Immature natural killer cell (primary cell): Measurements from ENCODE around the gene AQP12A. TPM values are rescaled to one million over a fixed set of nuclear protein-coding genes. Genes with fewer than 3 reads are reported as not detected.

Source experiments
- DNase-seq, 3 donors: peaks; one replicate each; pipeline ENCODE4 v3.0.0; 2022; ENCODE audit warnings: mixed read lengths in 1 of 3
- H3K27ac Mint-ChIP-seq, 6 donors: one replicate each; pipeline ENCODE4 v1.8.0; 2020; ENCODE audit warnings: mixed read lengths in 6 of 6, mild to moderate bottlenecking in 5 of 6, inconsistent platforms in 4 of 6, moderate library complexity in 3 of 6
- H3K27me3 Mint-ChIP-seq, 3 donors: one replicate each; pipeline ENCODE4 v1.8.0; 2020 to 2021; ENCODE audit warnings: low read depth in 3 of 3, mild to moderate bottlenecking in 3 of 3, mixed read lengths in 3 of 3, moderate library complexity in 3 of 3, inconsistent platforms in 1 of 3
- H3K36me3 Mint-ChIP-seq, 3 donors: one replicate each; pipeline ENCODE4 v1.8.0; 2020; ENCODE audit warnings: mixed read lengths in 3 of 3, inconsistent platforms in 2 of 3, mild to moderate bottlenecking in 2 of 3
- H3K4me1 Mint-ChIP-seq, 2 donors: one replicate each; pipeline ENCODE4 v1.8.0; 2020; ENCODE audit warnings: inconsistent platforms in 2 of 2, mild to moderate bottlenecking in 2 of 2, mixed read lengths in 2 of 2, moderate library complexity in 1 of 2
- H3K4me3 Mint-ChIP-seq, 5 donors: one replicate each; pipeline ENCODE4 v1.8.0; 2020; ENCODE audit warnings: mild to moderate bottlenecking in 5 of 5, mixed read lengths in 5 of 5, inconsistent platforms in 3 of 5, moderate library complexity in 3 of 5
- H3K9me3 Mint-ChIP-seq, 6 donors: one replicate each; pipeline ENCODE4 v1.8.0; 2020; ENCODE audit warnings: mild to moderate bottlenecking in 6 of 6, mixed read lengths in 6 of 6, inconsistent platforms in 4 of 6, moderate library complexity in 3 of 6
- polyA plus RNA-seq, 3 donors: library from polyadenylated mRNA; unstranded; fragments of 300-500 nt; fragmentation: Illumina TruSeq; gene quantifications; one replicate each; pipeline ENCODE4 v1.2.3, GENCODE V29; 2021

AQP12A gene
- polyA plus RNA-seq, 3 donors from 2014 or later: not detected

DNA sequence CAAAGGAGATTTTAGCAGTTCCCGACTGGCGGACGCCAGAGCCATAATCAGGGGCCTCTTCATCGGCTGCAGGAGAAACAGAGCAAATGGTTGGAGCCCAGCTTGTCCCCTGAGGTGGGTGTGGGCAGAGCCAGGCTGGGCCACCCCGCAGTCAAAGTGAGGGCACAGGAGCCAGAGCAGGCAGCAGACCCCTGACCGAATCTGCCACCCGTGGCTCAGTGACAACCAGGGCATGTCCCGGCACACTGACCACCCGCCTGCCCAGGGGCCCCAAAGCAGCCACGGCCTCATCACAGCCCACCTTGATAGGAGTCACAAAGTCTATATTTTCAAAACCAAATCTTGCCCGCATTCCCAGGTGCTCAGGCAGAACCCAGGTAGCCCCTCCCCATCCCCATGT is 55.6 kb downstream of the AQP12A start:
- Mint-ChIP-seq H3K4me1 (no peaks in the 10 kb centered on the region), H3K27ac (no peak overlapping the region), H3K27me3 (peaks cover 0 to 5% (median 0%) of the 10 kb centered on the region in 3 donors), H3K4me3 (no peak overlapping the region), H3K9me3 (no peaks in the 10 kb centered on the region), H3K36me3 (no peaks in the 10 kb centered on the region)
- no peak for DNase-seq

Other genes with a start within 250 kb of the AQP12A start
- 10 to 100 TPM in 1 of 3 donors, 1 to 10 TPM in 2; 5.6 to 12.4 (median 7.3) TPM for gene ANKMY1, start 133.9 kb upstream of the AQP12A start, polyA plus RNA-seq
- gene DUSP28, start 131.5 kb upstream of the AQP12A start, polyA plus RNA-seq: 10 to 100 TPM; 13.7 to 27.4 (median 27.4) TPM
- gene RNPEPL1, start 123.4 kb upstream of the AQP12A start, polyA plus RNA-seq: 10 to 100 TPM; 46.5 to 51.4 (median 49.9) TPM
- gene CAPN10, start 105.1 kb upstream of the AQP12A start, polyA plus RNA-seq: 10 to 100 TPM in 2 of 3 donors, 1 to 10 TPM in 1; 9.7 to 22.5 (median 11.6) TPM
- gene GPR35, start 66.4 kb upstream of the AQP12A start, polyA plus RNA-seq: 1 to 10 TPM in 1 of 3 donors, under 1 TPM in 1, not detected in 1; 0.89 to 1.6 TPM
- not detected for gene AQP12B, start 9.0 kb upstream of the AQP12A start, polyA plus RNA-seq
- not detected for gene KIF1A, start 128.4 kb downstream of the AQP12A start, polyA plus RNA-seq
- gene AGXT, start 177.0 kb downstream of the AQP12A start, polyA plus RNA-seq: not detected
- not detected for gene MAB21L4, start 204.3 kb downstream of the AQP12A start, polyA plus RNA-seq
- not detected for gene CROCC2, start 214.5 kb downstream of the AQP12A start, polyA plus RNA-seq